ENCODE measurements around the gene PTAR1. TPM values are rescaled to one million over a fixed set of nuclear protein-coding genes. Genes with fewer than 3 reads are reported as not detected.

PTAR1 gene
- total and polyA plus RNA-seq, 10 donors: 6.3 to 122 (median 56.5) TPM

- Histone ChIP-seq H3K36me3 (peaks cover 3 to 95% (median 37%) of the 10 kb centered on the region in 6 donors), H3K4me3 (no peak overlapping the region), H3K27ac (no peak overlapping the region), H3K9me3 (no peaks in the 10 kb centered on the region), H3K27me3 (replicated peaks in 1 of 7) (no peaks in the 10 kb centered on the region), H3K4me1 (no peaks in the 10 kb centered on the region)
- intact Hi-C loops (cut with DNase I; ENCODE audit: low total_unique reads): no loop called here
- TF ChIP-seq, protein P1, sequence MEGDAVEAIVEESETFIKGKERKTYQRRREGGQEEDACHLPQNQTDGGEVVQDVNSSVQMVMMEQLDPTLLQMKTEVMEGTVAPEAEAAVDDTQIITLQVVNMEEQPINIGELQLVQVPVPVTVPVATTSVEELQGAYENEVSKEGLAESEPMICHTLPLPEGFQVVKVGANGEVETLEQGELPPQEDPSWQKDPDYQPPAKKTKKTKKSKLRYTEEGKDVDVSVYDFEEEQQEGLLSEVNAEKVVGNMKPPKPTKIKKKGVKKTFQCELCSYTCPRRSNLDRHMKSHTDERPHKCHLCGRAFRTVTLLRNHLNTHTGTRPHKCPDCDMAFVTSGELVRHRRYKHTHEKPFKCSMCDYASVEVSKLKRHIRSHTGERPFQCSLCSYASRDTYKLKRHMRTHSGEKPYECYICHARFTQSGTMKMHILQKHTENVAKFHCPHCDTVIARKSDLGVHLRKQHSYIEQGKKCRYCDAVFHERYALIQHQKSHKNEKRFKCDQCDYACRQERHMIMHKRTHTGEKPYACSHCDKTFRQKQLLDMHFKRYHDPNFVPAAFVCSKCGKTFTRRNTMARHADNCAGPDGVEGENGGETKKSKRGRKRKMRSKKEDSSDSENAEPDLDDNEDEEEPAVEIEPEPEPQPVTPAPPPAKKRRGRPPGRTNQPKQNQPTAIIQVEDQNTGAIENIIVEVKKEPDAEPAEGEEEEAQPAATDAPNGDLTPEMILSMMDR (IDR thresholded peaks at IDR 0.05 in 8 of 11, conservative IDR thresholded peaks at IDR 0.05 in 3 of 11): no peak
- 93 to 96% (median 96%) methylated on average over 3 of the region's 3 CpGs for WGBS, 5 donors
- no peak for DNase-seq
Measured at GRCh38 chr9:69719367-69719766, 40.4 kb downstream of the PTAR1 start.

DNA sequence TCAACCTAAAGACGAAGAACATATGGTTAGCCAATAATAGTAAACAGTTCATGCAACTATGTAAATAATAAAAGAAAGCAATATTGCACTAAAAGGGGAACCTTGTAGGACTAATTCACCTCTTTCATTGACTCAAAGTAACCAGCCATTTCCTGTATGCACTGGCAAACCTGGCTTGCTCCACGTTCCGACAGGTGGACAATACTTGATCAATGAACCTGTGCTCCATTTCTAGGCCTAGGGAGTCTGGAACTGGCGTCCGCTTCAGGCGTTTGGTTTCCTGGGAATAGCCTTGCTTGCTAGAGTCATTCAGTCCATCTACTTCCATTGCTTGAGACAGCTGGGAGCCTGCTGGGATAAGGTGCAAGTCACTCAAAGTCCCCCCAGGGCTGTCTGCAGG is 41.6 kb downstream of the PTAR1 start:
- intact Hi-C loops (cut with DNase I; ENCODE audit: low total_unique reads): no loop called here
- H3K36me3 ChIP-seq: peaks cover 0 to 94% (median 31%) of the 10 kb centered on the region in 6 donors
- 96 to 100% (median 96%) methylated on average over 6 of the region's 6 CpGs for WGBS, 5 donors
- DNase-seq: no peak
- H3K27ac ChIP-seq: no peak overlapping the region
- H3K27me3 ChIP-seq (replicated peaks in 1 of 7): no peaks in the 10 kb centered on the region
- H3K4me1 ChIP-seq: no peaks in the 10 kb centered on the region
- TF ChIP-seq, protein P1 (IDR thresholded peaks at IDR 0.05 in 8 of 11, conservative IDR thresholded peaks at IDR 0.05 in 3 of 11): no peak
- TF ChIP-seq POLR2AphosphoS5 (IDR thresholded peaks at IDR 0.05): no peak
- TF ChIP-seq POLR2A (IDR thresholded peaks at IDR 0.05): no peak
- no peaks in the 10 kb centered on the region for H3K9me3 ChIP-seq
- no peak overlapping the region for H3K4me3 ChIP-seq

GRCh38 chr9:69715825-69716224 is 44.0 kb downstream of the PTAR1 start:
- no peak for DNase-seq
- peaks cover 0 to 92% (median 25%) of the 10 kb centered on the region in 6 donors for H3K36me3 ChIP-seq
- intact Hi-C loops (cut with DNase I; ENCODE audit: low total_unique reads): no loop called here

GRCh38 chr9:69715096-69715495 is 44.7 kb downstream of the PTAR1 start:
- Histone ChIP-seq H3K36me3 (peaks cover 0 to 92% (median 25%) of the 10 kb centered on the region in 6 donors), H3K27ac (no peak overlapping the region), H3K27me3 (replicated peaks in 1 of 7) (no peaks in the 10 kb centered on the region), H3K9me3 (no peaks in the 10 kb centered on the region), H3K4me3 (no peak overlapping the region), H3K4me1 (no peaks in the 10 kb centered on the region)
- TF ChIP-seq POLR2AphosphoS5 (IDR thresholded peaks at IDR 0.05) (no peak), POLR2A (IDR thresholded peaks at IDR 0.05) (no peak)
- TF ChIP-seq, protein P1 (IDR thresholded peaks at IDR 0.05 in 8 of 11, conservative IDR thresholded peaks at IDR 0.05 in 3 of 11): no peak
- intact Hi-C loops (cut with DNase I; ENCODE audit: low total_unique reads): no loop called here
- no peak for DNase-seq
- WGBS, 5 donors: 95 to 100% (median 98%) methylated on average over 3 of the region's 3 CpGs

More at GRCh38 chr9:69715825-69716224, 44.0 kb downstream of the PTAR1 start:
- WGBS, 5 donors: 92 to 100% (median 97%) methylated on average over 1 of the region's 1 CpG
- Histone ChIP-seq H3K9me3 (no peaks in the 10 kb centered on the region), H3K27ac (no peak overlapping the region), H3K4me3 (no peak overlapping the region), H3K27me3 (replicated peaks in 1 of 7) (no peaks in the 10 kb centered on the region), H3K4me1 (no peaks in the 10 kb centered on the region)
- TF ChIP-seq POLR2AphosphoS5 (IDR thresholded peaks at IDR 0.05): no peak
- TF ChIP-seq, protein P1 (IDR thresholded peaks at IDR 0.05 in 8 of 11, conservative IDR thresholded peaks at IDR 0.05 in 3 of 11): no peak
- TF ChIP-seq POLR2A (IDR thresholded peaks at IDR 0.05): no peak
